GM12891 (cell line): Measurements from ENCODE around the gene RCCD1.

Experiments used
- DNase-seq: peaks from one replicate; pipeline ENCODE4 v3.0.0; 2011; ENCODE audit warnings: low spot score; ENCODE audit not compliant: insufficient read length
- FAIRE-seq: peaks from 2 replicates; lab custom pipeline; 2011; peaks lifted over from hg19 to GRCh38; lab: Jason Lieb, UNC
- PAX5 ChIP-seq: IDR thresholded peaks from 2 replicates; pipeline ENCODE4 v1.6.1; 2011; ENCODE audit warnings: low read length, moderate library complexity, mild to moderate bottlenecking; ENCODE audit not compliant: insufficient read depth, severe bottlenecking
- POLR2A ChIP-seq: IDR thresholded peaks from 2 replicates; pipeline ENCODE4 v1.6.1; 2011; ENCODE audit warnings: low read depth, low read length, control low read depth
- POLR2AphosphoS5 ChIP-seq: IDR thresholded peaks from 2 replicates; pipeline ENCODE4 v1.6.1; 2011; ENCODE audit warnings: low read depth, low read length, control low read depth
- POU2F2 ChIP-seq: IDR thresholded peaks from 2 replicates; pipeline ENCODE4 v1.6.1; 2011; ENCODE audit warnings: low read depth, mild to moderate bottlenecking, control low read depth, low read length, moderate library complexity
- SPI1 ChIP-seq: IDR thresholded peaks from 2 replicates; pipeline ENCODE4 v1.6.1; 2011; ENCODE audit warnings: low read depth, low read length, control low read depth
- TAF1 ChIP-seq: IDR thresholded peaks from 2 replicates; pipeline ENCODE4 v1.6.1; 2011; ENCODE audit warnings: low read depth, low read length, control low read depth

The RCCD1 gene

DNA sequence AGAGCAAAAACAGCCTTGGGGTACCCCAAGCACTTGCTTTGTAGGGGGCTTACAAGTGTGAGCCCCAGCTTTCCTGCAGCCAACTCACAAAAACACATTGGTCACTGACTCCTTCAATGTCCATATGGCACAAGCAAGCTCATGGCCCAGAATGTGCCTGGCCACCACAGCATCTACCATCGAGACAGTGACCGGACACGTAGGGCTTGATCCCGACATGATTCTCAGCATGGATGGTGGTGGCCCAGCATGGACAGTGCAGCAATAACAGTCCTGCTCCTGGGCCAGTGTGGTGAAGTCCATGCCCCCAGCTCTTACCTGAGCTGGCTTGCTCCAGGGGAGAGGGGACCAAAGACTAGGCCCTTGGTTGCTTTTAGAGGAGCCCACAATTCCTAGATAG, 13.6 kb upstream of the RCCD1 start:
- DNase-seq (no peak), FAIRE-seq (no peak)
- TF ChIP-seq POLR2AphosphoS5 = no peak
- no peak for TF ChIP-seq POLR2A
- TF ChIP-seq TAF1 = no peak
- TF ChIP-seq SPI1 = no peak
- TF ChIP-seq PAX5 = no peak
- TF ChIP-seq POU2F2 = no peak

DNA sequence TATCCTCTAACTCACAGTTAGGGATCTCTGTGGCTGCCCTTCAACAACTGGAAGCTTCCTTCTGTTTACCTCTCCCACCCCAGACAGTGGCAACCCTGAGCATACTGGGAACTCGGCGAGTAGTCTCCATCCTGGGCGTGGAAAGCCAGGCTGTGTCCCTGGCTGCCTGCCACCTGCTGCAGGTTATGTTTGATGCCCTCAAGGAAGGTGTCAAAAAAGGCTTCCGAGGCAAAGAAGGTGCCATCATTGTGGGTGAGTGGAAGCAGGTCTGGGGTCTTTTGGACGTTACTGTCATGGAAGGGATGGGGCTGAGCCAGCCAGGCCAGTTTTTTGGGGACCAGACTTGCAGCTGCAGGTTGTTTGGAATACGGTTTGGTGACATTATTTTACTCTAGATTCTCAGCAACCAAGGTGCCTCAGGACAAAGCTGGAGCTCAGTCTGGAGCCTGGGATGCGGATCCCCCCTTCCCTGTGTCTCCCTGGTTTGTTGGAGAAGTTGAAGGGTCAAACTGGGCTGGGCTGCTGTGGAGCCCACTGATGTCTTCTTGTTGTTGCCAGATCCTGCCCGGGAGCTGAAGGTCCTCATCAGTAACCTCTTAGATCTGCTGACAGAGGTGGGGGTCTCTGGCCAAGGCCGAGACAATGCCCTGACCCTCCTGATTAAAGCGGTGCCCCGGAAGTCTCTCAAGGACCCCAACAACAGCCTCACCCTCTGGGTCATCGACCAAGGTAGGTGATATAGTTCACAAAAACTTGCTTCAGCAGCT, 12.1 kb upstream of the RCCD1 start:
- no peak for DNase-seq
- TF ChIP-seq PAX5 (no peak), POLR2A (no peak), TAF1 (no peak), SPI1 (no peak), POU2F2 (no peak), POLR2AphosphoS5 (no peak)
- no peak for FAIRE-seq

DNA sequence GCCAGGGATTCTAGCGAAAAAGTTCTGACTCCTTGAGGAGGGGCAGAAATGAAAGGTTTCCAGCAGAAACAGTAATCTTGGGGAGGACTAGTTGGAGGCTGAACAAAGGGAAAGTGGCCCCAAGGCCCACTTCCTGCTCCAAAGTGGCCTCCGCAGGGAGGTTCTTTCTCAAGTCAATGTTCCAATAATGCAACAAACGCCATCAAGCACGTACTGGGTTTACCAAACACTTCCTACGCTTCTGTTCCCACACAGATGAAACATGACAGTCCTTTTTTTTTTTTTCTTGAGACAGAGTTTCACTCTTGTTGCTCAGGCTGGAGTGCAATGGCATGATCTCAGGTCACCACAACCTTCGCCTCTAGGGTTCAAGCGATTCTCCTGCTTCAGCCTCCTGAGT, 9.6 kb upstream of the RCCD1 start:
- no peak for TF ChIP-seq SPI1
- FAIRE-seq (no peak), DNase-seq (no peak)

DNA sequence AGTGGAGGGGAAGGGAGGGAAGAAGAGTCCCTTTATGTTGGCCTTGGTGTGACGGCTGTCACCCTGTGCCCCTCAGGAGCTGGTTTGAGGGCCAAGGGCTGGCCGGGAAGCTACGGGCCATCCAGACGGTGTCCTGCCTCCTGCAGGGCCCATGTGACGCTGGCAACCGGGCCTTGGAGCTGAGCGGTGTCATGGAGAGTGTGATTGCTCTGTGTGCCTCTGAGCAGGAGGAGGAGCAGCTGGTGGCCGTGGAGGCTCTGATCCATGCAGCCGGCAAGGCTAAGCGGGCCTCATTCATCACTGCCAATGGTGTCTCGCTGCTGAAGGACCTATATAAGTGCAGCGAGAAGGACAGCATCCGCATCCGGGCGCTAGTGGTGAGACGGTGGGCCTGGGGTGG, 8.1 kb upstream of the RCCD1 start:
- no peak for TF ChIP-seq SPI1
- TF ChIP-seq POLR2A = no peak
- no peak for TF ChIP-seq POU2F2
- no peak for TF ChIP-seq PAX5
- TF ChIP-seq POLR2AphosphoS5 = no peak
- TF ChIP-seq TAF1 = no peak
- FAIRE-seq (no peak), DNase-seq (no peak)

DNA sequence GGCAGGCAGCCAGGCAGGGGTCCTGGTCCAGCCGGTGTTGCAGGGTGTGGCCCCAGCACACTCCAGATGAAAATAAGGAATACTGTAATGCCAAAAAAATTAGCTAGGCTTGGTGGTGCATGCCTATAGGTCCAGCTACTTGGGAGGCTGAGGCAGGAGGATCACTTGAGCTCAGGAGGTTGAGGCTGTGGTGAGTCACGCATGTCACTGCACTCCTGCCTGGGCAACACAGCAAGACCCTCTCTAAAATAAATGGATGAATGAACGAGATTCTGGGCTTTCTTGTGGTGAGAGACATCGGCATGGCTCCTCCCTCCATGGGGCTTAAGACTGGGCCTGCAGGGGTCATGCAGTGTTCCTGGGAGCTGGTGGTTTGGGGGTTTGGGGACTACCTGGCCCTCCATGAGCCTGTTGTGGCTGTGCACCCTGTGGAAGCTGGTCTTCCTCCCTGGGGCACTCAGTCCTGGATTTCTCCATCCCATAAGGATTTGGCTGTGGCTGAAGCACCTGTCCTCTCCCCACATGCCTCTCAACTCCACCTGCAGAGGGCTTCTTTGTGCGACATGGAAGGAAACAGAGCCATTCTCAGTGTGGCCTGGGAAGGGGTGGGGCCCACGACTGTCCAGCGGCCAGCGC, 7.6 kb upstream of the RCCD1 start:
- no peak for TF ChIP-seq POU2F2
- FAIRE-seq = no peak
- no peak for DNase-seq

DNA sequence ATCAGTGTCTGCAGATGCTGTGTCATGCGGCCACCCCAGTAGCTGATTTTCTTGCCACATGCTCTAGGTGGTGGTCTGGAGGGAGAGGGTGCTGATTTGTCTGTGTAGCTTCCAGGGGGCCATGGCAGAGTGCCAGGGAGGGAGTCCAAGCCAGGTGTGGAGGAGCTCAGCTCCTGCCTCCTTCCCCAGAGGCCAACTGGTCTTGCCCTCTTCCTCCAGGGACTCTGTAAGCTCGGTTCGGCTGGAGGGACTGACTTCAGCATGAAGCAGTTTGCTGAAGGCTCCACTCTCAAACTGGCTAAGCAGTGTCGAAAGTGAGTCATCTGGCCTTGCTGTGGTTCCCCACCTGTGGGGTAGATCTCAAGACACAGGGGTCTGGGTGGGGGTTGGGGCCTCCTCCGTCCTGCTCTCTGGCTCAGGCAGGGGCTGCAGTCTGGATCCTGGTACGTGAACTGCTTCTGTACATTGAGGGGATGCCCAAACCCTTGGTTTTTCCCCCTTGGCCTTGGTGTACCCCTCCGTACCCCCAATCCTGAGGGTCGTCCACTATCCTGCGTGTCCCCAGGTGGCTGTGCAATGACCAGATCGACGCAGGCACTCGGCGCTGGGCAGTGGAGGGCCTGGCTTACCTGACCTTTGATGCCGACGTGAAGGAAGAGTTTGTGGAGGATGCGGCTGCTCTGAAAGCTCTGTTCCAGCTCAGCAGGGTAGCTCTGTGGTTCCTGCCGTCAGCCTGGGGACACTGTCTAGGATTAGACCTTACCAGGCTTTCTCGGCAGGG, 6.9 kb upstream of the RCCD1 start:
- no peak for TF ChIP-seq POLR2AphosphoS5
- TF ChIP-seq SPI1 = no peak
- TF ChIP-seq TAF1 = no peak
- TF ChIP-seq PAX5 = no peak
- TF ChIP-seq POLR2A = no peak
- TF ChIP-seq POU2F2 = no peak
- no peak for FAIRE-seq
- DNase-seq = no peak

DNA sequence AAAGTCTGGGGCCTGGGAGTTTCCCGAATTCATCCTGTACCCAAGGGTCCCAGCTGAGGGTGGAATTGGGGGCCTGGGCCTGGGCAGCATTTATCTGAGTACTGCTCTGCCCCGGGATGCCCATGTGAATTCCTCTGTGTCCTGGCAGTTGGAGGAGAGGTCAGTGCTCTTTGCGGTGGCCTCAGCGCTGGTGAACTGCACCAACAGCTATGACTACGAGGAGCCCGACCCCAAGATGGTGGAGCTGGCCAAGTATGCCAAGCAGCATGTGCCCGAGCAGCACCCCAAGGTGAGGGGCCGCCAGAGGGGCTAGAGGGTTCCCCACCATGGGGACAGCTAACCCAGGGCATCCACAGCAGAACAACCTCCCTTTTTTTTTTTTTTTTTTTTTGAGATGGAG, 6.2 kb upstream of the RCCD1 start:
- TF ChIP-seq POLR2A (no peak), POLR2AphosphoS5 (no peak), TAF1 (no peak), PAX5 (no peak), POU2F2 (no peak), SPI1 (no peak)
- DNase-seq = no peak

DNA sequence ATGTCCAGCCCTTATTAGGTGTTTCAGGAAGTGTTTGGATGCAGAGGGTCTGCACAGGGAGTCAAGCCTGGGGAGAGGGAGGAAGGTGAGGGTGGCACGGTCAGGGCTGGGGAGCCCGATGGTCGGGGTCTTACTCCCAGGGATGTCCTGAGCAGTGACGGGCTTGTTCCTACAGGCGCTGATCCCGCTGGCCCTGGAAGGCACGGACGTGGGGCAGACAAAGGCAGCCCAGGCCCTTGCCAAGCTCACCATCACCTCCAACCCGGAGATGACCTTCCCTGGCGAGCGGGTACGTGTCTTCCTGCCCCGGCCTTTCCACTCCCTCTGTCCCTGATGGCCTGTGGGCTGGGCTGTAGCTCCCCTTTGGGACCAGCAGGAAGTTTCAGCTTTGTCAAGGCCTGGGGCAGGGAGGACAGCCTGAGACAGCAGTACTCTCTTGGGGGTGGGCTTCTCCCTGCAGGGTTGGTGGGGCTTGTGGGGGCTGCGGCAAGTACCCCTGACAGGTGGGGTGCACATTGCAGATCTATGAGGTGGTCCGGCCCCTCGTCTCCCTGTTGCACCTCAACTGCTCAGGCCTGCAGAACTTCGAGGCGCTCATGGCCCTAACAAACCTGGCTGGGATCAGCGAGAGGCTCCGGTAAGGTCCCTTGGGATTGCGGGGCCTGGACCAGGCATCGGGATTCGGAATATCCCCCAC, 4.6 kb upstream of the RCCD1 start:
- TF ChIP-seq TAF1 (no peak), SPI1 (no peak), POLR2AphosphoS5 (no peak), POU2F2 (no peak), PAX5 (no peak), POLR2A (no peak)
- FAIRE-seq = no peak
- no peak for DNase-seq

More for the DNA sequence above, 6.2 kb upstream of the RCCD1 start:
- FAIRE-seq = no peak

DNA sequence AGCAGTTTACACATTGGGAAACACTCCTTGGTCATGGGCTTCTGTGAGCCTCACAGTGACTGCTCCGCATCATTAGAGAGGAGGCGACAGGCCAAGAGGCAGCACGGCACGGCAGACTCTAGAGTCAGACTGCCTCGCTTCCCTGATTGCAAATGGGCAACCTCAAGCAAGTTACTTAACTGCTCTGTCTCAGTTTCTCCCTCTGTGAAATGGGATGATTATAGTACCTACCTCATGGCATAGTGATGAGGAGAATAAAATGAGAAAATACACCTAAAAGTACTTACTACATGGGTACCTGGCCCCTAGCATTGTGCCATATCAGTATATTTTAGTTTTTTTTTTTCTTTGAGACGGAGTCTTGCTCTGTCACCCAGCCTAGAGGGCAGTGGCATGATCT, 4.0 kb upstream of the RCCD1 start:
- FAIRE-seq (no peak), DNase-seq (no peak)
- TF ChIP-seq PAX5 = no peak
- TF ChIP-seq TAF1 = no peak
- no peak for TF ChIP-seq POU2F2
- no peak for TF ChIP-seq POLR2AphosphoS5
- TF ChIP-seq POLR2A = no peak
- TF ChIP-seq SPI1 = no peak

DNA sequence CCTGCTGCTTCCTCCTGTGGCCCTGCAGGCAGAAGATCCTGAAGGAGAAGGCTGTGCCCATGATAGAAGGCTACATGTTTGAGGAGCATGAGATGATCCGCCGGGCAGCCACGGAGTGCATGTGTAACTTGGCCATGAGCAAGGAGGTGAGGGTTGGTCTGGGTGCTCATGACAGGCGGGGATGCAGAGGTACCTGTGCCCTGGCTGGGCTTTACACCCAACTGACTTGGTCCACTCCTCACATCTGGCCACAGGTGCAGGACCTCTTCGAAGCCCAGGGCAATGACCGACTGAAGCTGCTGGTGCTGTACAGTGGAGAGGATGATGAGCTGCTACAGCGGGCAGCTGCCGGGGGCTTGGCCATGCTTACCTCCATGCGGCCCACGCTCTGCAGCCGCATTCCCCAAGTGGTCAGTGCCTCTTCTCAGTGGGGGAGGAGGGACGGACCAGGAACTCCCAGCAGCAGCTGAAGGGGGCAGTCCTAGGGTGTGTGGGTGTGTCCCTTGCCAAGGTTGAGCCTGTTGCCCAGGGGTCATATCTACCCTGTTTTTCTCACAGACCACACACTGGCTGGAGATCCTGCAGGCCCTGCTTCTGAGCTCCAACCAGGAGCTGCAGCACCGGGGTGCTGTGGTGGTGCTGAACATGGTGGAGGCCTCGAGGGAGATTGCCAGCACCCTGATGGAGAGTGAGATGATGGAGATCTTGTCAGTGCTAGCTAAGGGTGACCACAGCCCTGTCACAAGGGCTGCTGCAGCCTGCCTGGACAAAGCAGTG, 1.6 kb upstream of the RCCD1 start:
- FAIRE-seq = no peak
- no peak for DNase-seq
- TF ChIP-seq PAX5 (no peak), POLR2AphosphoS5 (no peak), SPI1 (no peak), POLR2A (no peak), POU2F2 (no peak), TAF1 (no peak)
